Measurements from ENCODE around the gene ATCAY. TPM values are rescaled to one million over a fixed set of nuclear protein-coding genes. Genes with fewer than 3 reads are reported as not detected.
"Not testable (repeated sequence)": the region's sequence is repeated elsewhere in the genome, so short reads cannot be mapped to it uniquely, and the experiment has no call there.

The ATCAY gene
- total RNA-seq, 4 donors from 2014 or later: 0.07 to 0.67 (median 0.12) TPM; not detected in 1

DNA sequence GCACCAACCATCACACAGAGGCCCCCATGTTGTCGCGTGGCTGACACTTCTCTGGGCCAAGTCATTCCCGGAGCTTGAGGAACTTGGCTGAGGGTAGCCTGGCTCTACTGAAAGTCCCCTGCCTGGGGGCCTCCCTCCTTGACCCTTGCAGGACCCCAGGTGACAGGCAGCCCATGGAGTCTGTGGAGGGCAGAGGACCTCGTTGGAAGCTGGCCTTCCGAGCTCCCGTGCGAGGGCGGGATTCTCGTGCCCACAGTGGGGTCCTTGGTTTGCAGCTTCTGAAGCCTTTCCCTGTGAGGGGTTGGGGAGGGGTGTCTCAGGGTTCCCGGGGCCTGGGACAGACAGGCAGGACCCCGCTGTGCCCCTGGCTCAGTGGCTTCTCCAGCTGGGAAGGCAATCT lies 68.8 kb downstream of the ATCAY start:
- TF ChIP-seq POLR2AphosphoS5 (IDR thresholded peaks at IDR 0.05) (no peak), EP300 (IDR thresholded peaks at IDR 0.05) (no peak), POLR2A (IDR thresholded peaks at IDR 0.05) (no peak)
- TF ChIP-seq, protein P1, sequence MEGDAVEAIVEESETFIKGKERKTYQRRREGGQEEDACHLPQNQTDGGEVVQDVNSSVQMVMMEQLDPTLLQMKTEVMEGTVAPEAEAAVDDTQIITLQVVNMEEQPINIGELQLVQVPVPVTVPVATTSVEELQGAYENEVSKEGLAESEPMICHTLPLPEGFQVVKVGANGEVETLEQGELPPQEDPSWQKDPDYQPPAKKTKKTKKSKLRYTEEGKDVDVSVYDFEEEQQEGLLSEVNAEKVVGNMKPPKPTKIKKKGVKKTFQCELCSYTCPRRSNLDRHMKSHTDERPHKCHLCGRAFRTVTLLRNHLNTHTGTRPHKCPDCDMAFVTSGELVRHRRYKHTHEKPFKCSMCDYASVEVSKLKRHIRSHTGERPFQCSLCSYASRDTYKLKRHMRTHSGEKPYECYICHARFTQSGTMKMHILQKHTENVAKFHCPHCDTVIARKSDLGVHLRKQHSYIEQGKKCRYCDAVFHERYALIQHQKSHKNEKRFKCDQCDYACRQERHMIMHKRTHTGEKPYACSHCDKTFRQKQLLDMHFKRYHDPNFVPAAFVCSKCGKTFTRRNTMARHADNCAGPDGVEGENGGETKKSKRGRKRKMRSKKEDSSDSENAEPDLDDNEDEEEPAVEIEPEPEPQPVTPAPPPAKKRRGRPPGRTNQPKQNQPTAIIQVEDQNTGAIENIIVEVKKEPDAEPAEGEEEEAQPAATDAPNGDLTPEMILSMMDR (IDR thresholded peaks at IDR 0.05): no peak
- Histone ChIP-seq H3K9me3 (no peaks in the 10 kb centered on the region), H3K4me3 (no peak overlapping the region), H3K27ac (peak overlapping the region in 3 of 4 donors; percentile 84 to 91 (median 90)), H3K27me3 (no peaks in the 10 kb centered on the region), H3K36me3 (no peaks in the 10 kb centered on the region), H3K4me1 (peaks cover 0 to 52% (median 20%) of the 10 kb centered on the region in 3 donors)
- ATAC-seq: no peak
- WGBS, 2 donors (ENCODE audit: low coverage in 1 of 2): 100% methylated on average over 1 of the region's 11 CpGs; no CpG with 5 or more reads in 1 of the 2 donors

DNA sequence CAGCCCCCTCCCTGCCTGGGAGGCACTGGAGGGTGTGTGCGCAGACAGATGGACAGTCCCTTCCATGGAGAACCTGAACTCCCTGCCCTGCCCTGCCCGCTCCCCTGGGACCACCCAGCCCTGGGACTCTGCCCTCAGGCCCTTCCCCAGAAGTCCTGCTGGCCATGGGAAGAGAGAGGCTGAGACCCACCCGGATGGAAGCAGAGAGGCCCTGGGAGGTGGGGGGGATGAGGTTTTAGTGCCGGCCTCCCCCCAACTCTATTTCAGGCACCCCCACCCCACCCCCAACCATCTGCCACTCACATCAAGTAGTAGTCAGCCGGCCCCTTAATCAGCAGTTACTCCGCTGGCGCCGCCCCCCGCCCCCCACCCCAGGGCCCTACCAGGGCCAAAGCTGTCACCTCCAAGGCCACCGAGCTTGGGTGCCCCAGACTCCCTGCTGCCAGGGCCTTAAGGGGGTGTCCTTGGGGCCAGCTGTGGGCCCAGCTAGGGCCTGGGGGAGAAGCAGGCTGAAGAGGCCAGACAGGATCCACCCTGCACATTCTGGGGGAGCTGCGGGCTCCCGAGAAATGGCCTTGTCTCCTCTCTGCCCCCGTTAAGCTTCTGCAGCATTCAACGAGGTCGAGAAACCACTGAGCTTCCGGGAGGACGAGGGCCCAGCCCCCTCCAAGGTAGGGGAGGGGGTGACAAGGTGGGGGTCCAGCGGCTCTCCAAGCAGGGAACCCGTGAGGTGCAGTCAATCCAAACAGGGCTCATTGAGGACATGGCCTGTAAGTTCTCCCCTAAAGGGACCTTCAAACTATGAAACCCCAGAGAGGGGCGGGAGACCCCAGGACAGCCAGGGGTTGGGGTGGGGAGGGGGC lies 69.7 kb downstream of the ATCAY start:
- H3K9me3 ChIP-seq: no peaks in the 10 kb centered on the region
- peak overlapping the region; percentile 68 to 91 (median 87) for H3K27ac ChIP-seq
- WGBS, 2 donors (ENCODE audit: low coverage in 1 of 2): no CpG with 5 or more reads among the region's 20 CpGs
- peak overlapping the region; percentile 4 to 41 for H3K4me3 ChIP-seq
- no peak for TF ChIP-seq POLR2AphosphoS5 (IDR thresholded peaks at IDR 0.05)
- TF ChIP-seq, protein P1 (IDR thresholded peaks at IDR 0.05): no peak
- TF ChIP-seq EP300 (IDR thresholded peaks at IDR 0.05): no peak
- no peak for TF ChIP-seq POLR2A (IDR thresholded peaks at IDR 0.05)
- H3K27me3 ChIP-seq: no peaks in the 10 kb centered on the region
- peaks cover 0 to 62% (median 21%) of the 10 kb centered on the region in 3 donors for H3K4me1 ChIP-seq
- ATAC-seq: no peak
- H3K36me3 ChIP-seq: no peaks in the 10 kb centered on the region

DNA sequence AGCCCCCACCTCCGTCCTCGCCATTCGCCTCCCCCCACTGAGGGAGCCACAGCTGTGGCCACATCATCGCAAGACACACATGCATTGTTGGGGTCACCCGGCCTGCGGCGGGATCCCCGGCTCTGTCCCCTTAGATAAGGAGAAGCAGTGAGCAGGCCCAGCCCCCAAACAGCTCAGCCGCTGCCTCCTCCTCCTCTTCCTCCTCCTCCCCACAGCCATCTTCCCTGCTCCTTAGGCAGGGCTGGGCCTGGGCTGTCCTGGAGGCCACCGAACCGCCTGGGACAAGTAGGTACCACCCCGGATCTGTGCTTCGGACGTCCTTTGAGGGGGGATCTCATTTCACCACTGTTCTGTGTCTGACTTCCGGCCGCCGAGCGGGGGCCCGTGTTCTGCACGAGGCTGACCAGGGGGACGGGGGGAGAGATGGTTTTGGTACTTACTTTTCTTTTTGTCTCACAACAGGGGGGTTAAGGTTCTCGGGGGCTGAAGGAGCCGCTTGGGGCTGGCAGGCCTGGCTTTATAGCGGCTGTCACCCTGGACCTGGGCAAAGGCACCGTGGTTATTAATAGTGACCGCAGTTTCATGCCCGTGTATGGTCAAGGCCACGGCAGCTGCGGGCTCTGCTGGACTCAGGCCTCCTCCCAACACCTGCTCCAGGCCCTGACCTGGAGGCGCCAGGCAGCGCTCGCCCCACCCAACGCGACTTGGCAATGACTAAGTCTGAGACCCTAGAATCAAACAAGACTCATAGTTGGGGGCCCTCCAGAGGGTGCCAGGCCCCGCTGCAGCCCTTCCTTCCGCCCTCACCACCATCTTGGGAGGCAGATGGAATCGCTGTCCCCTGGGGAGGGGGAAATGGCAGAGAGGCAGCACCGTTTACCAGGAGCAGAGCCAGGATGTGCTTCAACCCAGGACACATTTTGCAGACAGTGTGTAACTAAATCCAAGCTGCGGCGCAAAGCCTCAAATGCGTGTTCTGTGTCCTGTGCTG lies 70.7 kb downstream of the ATCAY start:
- TF ChIP-seq POLR2A (IDR thresholded peaks at IDR 0.05): no peak
- TF ChIP-seq, protein P1 (IDR thresholded peaks at IDR 0.05): no peak
- TF ChIP-seq POLR2AphosphoS5 (IDR thresholded peaks at IDR 0.05): peak; percentile 45
- TF ChIP-seq EP300 (IDR thresholded peaks at IDR 0.05): no peak
- ATAC-seq: peak; percentile 83
- Histone ChIP-seq H3K9me3 (no peaks in the 10 kb centered on the region), H3K4me1 (peaks cover 0 to 71% (median 21%) of the 10 kb centered on the region in 3 donors), H3K27me3 (no peaks in the 10 kb centered on the region), H3K4me3 (peak overlapping the region; percentile 4 to 41), H3K36me3 (peaks cover 0 to 9% of the 10 kb centered on the region in 2 donors), H3K27ac (peak overlapping the region; percentile 68 to 91 (median 87))
- WGBS, 2 donors (ENCODE audit: low coverage in 1 of 2): 26 to 46% methylated on average over 4 to 16 of the region's 41 CpGs

DNA sequence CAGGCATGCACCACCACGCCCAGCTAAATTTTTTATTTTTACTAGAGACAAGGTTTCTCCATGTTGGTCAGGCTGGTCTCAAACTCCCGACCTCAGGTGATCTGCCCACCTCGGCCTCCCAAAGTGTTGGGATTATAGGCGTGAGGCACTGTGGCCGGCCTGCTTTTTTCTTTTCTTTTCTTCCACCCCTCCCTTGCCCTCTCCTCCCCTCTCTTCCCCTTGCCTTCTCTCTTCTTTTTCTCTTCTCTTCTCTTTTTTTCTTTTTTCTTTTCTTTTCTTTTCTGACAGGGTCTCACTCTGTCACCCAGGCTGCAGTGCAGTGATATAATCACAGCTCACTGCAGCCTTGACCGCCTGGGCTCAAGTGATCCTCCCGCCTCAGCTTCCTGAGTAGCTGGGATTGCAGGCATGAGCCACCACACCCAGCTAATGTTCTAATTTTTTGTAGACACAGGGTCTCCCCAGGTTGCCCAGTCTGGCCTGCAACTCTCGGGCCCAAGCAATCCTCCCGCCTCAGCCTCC lies 72.3 kb downstream of the ATCAY start:
- not testable (repeated sequence) for H3K4me3 ChIP-seq, H3K27me3 ChIP-seq, H3K9me3 ChIP-seq, ATAC-seq
- 93 to 100% methylated on average over 4 to 6 of the region's 9 CpGs for WGBS, 2 donors (ENCODE audit: low coverage in 1 of 2)
- Histone ChIP-seq H3K27ac (peak overlapping the region; percentile 68 to 91 (median 87)), H3K4me1 (peaks cover 0 to 75% (median 21%) of the 10 kb centered on the region in 3 donors), H3K36me3 (peaks cover 0 to 25% of the 10 kb centered on the region in 2 donors)

DNA sequence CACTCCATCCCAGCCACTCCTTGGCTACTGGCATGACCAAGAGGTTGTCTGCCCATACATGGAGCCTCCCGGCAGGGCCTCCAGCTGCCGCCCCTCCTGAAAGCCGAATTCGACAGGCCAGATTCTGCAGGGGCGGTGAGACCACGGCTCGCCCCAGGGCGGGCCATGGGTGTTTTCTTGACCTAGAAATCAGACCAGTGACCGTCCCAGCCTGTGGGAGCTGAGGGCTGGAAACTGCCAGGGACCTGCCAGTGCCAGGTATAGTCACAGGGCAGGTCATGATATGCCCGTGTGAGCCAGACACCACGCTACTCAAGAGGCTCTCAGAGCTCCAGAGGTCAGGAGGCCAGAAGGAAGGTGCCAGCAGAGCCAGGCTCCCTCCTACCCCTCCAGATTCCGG lies 73.6 kb downstream of the ATCAY start:
- H3K36me3 ChIP-seq: peaks cover 0 to 38% of the 10 kb centered on the region in 2 donors
- ATAC-seq: no peak
- 53 to 100% methylated on average over 1 to 2 of the region's 12 CpGs for WGBS, 2 donors (ENCODE audit: low coverage in 1 of 2)
- peak overlapping the region; percentile 68 to 90 (median 85) for H3K27ac ChIP-seq
- H3K9me3 ChIP-seq: no peaks in the 10 kb centered on the region
- peaks cover 0 to 79% (median 21%) of the 10 kb centered on the region in 3 donors for H3K4me1 ChIP-seq
- TF ChIP-seq, protein P1 (IDR thresholded peaks at IDR 0.05): no peak
- TF ChIP-seq POLR2A (IDR thresholded peaks at IDR 0.05) (no peak), EP300 (IDR thresholded peaks at IDR 0.05) (no peak), POLR2AphosphoS5 (IDR thresholded peaks at IDR 0.05) (no peak)
- no peak overlapping the region for H3K4me3 ChIP-seq
- H3K27me3 ChIP-seq: no peaks in the 10 kb centered on the region

DNA sequence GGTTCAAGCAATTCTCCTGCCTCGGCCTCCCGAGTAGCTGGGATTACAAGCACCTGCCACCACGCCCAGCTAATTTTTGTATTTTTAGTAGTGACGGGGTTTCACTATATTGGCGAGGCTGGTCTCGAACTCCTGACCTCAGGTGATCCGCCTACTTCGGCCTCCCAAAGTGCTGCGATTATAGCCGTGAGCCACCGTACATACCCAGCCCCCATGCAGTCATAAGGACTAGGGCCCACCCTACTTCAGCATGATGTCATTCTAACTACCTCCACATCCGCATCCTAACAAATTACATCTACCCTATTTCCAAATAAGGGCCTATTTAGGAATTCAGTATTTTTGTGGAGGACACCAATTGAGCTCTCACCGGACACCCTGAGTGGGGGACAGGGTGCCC lies 74.8 kb downstream of the ATCAY start:
- H3K27me3 ChIP-seq, ATAC-seq, H3K4me3 ChIP-seq, H3K9me3 ChIP-seq: not testable (repeated sequence)
- Histone ChIP-seq H3K36me3 (peaks cover 0 to 50% of the 10 kb centered on the region in 2 donors), H3K27ac (peak overlapping the region in 3 of 4 donors; percentile 82 to 90 (median 84)), H3K4me1 (peaks cover 0 to 68% (median 19%) of the 10 kb centered on the region in 3 donors)
- 60 to 87% methylated on average over 1 to 10 of the region's 13 CpGs for WGBS, 2 donors (ENCODE audit: low coverage in 1 of 2)

Data from gastroesophageal sphincter (tissue), 4 donors.